MM.1S (cell line): Measurements from ENCODE around the gene LMF1.

Experiments
- DNase-seq: peaks from one replicate; pipeline ENCODE4 v3.0.0-alpha.2; 2015
- H2AFZ ChIP-seq: fragments of 300-600 bp; sonication (generic); 2 replicates; pipeline ENCODE4 v1.6.0; 2016; ENCODE audit warnings: antibody characterized with exemption, low read length
- H3F3A ChIP-seq: fragments of 300-600 bp; sonication (generic); 2 replicates; pipeline ENCODE4 v1.6.1; 2016; ENCODE audit warnings: mild to moderate bottlenecking, antibody characterized with exemption, low read length, moderate library complexity, mixed read lengths; ENCODE audit not compliant: insufficient read depth
- H3K27ac ChIP-seq: fragments of 300-600 bp; sonication (generic); 2 replicates; pipeline ENCODE4 v1.5.1; 2016; ENCODE audit warnings: mild to moderate bottlenecking, low read length
- H3K27me3 ChIP-seq: fragments of 300-600 bp; sonication (generic); replicated peaks from 2 replicates; pipeline ENCODE4 v1.6.0; 2016; ENCODE audit warnings: low read length; ENCODE audit not compliant: insufficient read depth
- H3K36me3 ChIP-seq: fragments of 300-600 bp; sonication (generic); replicated peaks from 2 replicates; pipeline ENCODE4 v1.6.1; 2016; ENCODE audit warnings: mild to moderate bottlenecking, low read length, mixed read lengths; ENCODE audit not compliant: insufficient read depth
- H3K4me1 ChIP-seq: fragments of 300-600 bp; sonication (generic); 2 replicates; pipeline ENCODE4 v1.6.1; 2016; ENCODE audit warnings: low read length, mixed read lengths
- H3K4me2 ChIP-seq: fragments of 300-600 bp; sonication (generic); 2 replicates; pipeline ENCODE4 v1.6.0; 2016; ENCODE audit warnings: low read depth, low read length
- H3K4me3 ChIP-seq: fragments of 300-600 bp; sonication (generic); 2 replicates; pipeline ENCODE4 v1.5.1; 2016; ENCODE audit warnings: low read length, mixed read lengths
- H3K79me2 ChIP-seq: fragments of 300-600 bp; sonication (generic); 2 replicates; pipeline ENCODE4 v1.6.1; 2016; ENCODE audit warnings: mixed run types, low read length, mixed read lengths
- H3K9ac ChIP-seq: fragments of 300-600 bp; sonication (generic); 2 replicates; pipeline ENCODE4 v1.6.1; 2016; ENCODE audit warnings: low read length, mixed read lengths
- H3K9me2 ChIP-seq: fragments of 300-600 bp; sonication (generic); replicated peaks from 2 replicates; pipeline ENCODE4 v1.6.1; 2016; ENCODE audit warnings: mild to moderate bottlenecking, low read length, mixed read lengths; ENCODE audit not compliant: insufficient read depth
- H3K9me3 ChIP-seq: fragments of 300-600 bp; sonication (generic); replicated peaks from 2 replicates; pipeline ENCODE4 v1.6.1; 2016; ENCODE audit warnings: mild to moderate bottlenecking, low read length, mixed read lengths; ENCODE audit not compliant: insufficient read depth
- H4K20me1 ChIP-seq: fragments of 300-600 bp; sonication (generic); 2 replicates; pipeline ENCODE4 v1.6.1; 2016; ENCODE audit warnings: mild to moderate bottlenecking, low read length, moderate library complexity, mixed read lengths; ENCODE audit not compliant: insufficient read depth
- EZH2 ChIP-seq: fragments of 300-600 bp; sonication (generic); optimal IDR thresholded peaks from 2 replicates; pipeline ENCODE3; 2017; ENCODE audit warnings: low read depth, mild to moderate bottlenecking, antibody characterized with exemption, low read length, mixed read lengths
- EZH2phosphoT487 ChIP-seq: fragments of 300-600 bp; sonication (generic); IDR thresholded peaks from 2 replicates; pipeline ENCODE4 v1.6.1; 2018; ENCODE audit warnings: antibody characterized with exemption, low read length
- TF ChIP-seq, protein P1 (sequence below): fragments of 300-600 bp; sonication (generic); IDR thresholded peaks from 2 replicates; pipeline ENCODE4 v1.5.1; 2016; ENCODE audit warnings: antibody characterized with exemption, low read length, mixed read lengths

LMF1 gene

DNA sequence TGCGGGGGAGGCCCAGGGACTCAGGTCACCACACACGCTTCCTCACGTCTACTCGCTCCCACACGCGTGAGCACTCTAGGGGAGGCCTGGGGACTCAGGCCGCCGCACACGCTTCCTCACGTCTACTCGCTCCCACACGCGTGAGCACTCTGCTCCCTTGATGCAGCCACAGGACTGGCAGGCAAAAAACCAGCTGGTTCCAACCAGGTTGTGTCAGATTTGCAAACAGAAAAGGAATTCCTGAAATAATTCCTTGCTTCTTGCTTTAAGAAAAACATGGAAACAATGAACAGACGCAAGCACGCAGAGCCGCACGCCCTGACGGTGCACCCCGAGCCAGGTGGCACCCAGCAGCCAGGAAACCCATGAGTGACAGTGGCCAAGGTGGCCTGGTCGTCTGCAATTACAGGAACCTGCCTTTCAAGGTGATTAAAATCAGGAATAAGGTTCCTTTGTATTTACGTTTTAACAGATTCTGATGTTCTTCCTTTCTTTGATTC is 37.9 kb downstream of the LMF1 start:
- Histone ChIP-seq H3K27me3 (peaks cover 83% of the 10 kb centered on the region), H3K9me2 (no peaks in the 10 kb centered on the region), H3K9me3 (no peaks in the 10 kb centered on the region), H3F3A (no peaks in the 10 kb centered on the region), H3K36me3 (no peaks in the 10 kb centered on the region), H2AFZ (no peak overlapping the region), H3K79me2 (no peaks in the 10 kb centered on the region), H3K9ac (no peak overlapping the region), H3K4me3 (no peak overlapping the region), H4K20me1 (no peaks in the 10 kb centered on the region), H3K4me1 (no peaks in the 10 kb centered on the region), H3K27ac (no peak overlapping the region), H3K4me2 (no peak overlapping the region)
- no peak for TF ChIP-seq EZH2
- TF ChIP-seq EZH2phosphoT487, result no peak
- TF ChIP-seq, protein P1, sequence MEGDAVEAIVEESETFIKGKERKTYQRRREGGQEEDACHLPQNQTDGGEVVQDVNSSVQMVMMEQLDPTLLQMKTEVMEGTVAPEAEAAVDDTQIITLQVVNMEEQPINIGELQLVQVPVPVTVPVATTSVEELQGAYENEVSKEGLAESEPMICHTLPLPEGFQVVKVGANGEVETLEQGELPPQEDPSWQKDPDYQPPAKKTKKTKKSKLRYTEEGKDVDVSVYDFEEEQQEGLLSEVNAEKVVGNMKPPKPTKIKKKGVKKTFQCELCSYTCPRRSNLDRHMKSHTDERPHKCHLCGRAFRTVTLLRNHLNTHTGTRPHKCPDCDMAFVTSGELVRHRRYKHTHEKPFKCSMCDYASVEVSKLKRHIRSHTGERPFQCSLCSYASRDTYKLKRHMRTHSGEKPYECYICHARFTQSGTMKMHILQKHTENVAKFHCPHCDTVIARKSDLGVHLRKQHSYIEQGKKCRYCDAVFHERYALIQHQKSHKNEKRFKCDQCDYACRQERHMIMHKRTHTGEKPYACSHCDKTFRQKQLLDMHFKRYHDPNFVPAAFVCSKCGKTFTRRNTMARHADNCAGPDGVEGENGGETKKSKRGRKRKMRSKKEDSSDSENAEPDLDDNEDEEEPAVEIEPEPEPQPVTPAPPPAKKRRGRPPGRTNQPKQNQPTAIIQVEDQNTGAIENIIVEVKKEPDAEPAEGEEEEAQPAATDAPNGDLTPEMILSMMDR, result no peak
- no peak for DNase-seq

GRCh38 chr16:931626-932500 is 38.9 kb downstream of the LMF1 start:
- no peaks in the 10 kb centered on the region for H3K9me2 ChIP-seq
- no peak overlapping the region for H3K27ac ChIP-seq
- no peak overlapping the region for H3K4me3 ChIP-seq
- H3K9ac ChIP-seq, result no peak overlapping the region
- no peaks in the 10 kb centered on the region for H3K36me3 ChIP-seq
- no peaks in the 10 kb centered on the region for H3K4me1 ChIP-seq
- H4K20me1 ChIP-seq, result no peaks in the 10 kb centered on the region
- no peak for DNase-seq
- H3K4me2 ChIP-seq, result no peak overlapping the region
- no peaks in the 10 kb centered on the region for H3K79me2 ChIP-seq
- peaks cover 83% of the 10 kb centered on the region for H3K27me3 ChIP-seq
- H2AFZ ChIP-seq, result no peak overlapping the region
- no peaks in the 10 kb centered on the region for H3F3A ChIP-seq
- H3K9me3 ChIP-seq, result no peaks in the 10 kb centered on the region
- no peak for TF ChIP-seq EZH2phosphoT487
- TF ChIP-seq, protein P1, result no peak
- no peak for TF ChIP-seq EZH2

GRCh38 chr16:931171-931570 is 39.6 kb downstream of the LMF1 start:
- no peak for TF ChIP-seq EZH2
- TF ChIP-seq, protein P1, result no peak
- DNase-seq, result no peak
- Histone ChIP-seq H3K79me2 (no peaks in the 10 kb centered on the region), H2AFZ (no peak overlapping the region), H3K4me3 (no peak overlapping the region), H4K20me1 (no peaks in the 10 kb centered on the region), H3K9me3 (no peaks in the 10 kb centered on the region), H3K4me2 (no peak overlapping the region), H3K27me3 (peaks cover 83% of the 10 kb centered on the region), H3K9ac (no peak overlapping the region), H3K27ac (no peak overlapping the region), H3K9me2 (no peaks in the 10 kb centered on the region), H3K4me1 (no peaks in the 10 kb centered on the region), H3K36me3 (no peaks in the 10 kb centered on the region), H3F3A (no peaks in the 10 kb centered on the region)
